ENCODE measurements around the gene UBE4B.

DNA sequence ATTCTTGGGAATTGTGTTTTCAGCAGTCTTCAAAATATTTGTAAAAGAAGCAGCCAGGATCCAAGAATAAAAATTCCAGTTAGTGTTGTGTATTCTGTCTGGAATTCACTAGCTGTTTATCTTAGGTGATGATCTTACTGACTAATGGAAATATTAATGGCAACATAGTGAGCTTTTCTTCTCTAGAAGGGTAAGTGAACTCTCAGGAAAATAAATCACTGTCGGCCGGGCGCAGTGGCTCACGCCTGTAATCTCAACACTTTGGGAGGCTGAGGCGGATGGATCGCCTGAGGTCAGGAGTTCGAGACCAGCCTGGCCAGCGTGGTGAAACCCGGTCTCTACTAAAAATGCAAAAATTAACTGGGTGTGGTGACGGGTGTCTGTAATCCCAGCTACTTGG is 90.2 kb downstream of the UBE4B start:
- TF ChIP-seq POLR2AphosphoS5 (IDR thresholded peaks at IDR 0.05; ENCODE audit: low read depth, low read length) (no peak), TAF1 (IDR thresholded peaks at IDR 0.05; ENCODE audit: low read depth, low read length) (no peak), POLR2A (IDR thresholded peaks at IDR 0.05; ENCODE audit: low read depth, low read length) (no peak)
